Activated CD4-positive, alpha-beta T cell treated with anti-CD3 and anti-CD28 coated beads, Interleukin-2, amount 50 U/mL, for 16 hours (primary cell): ENCODE results near the gene FGG.
"Not testable (repeated sequence)": the region's sequence is repeated elsewhere in the genome, so short reads cannot be mapped to it uniquely, and the experiment has no call there.

Source experiments
- DNase-seq: peaks from one replicate; pipeline ENCODE4 v3.0.0-alpha.2; 2020

Gene FGG

GRCh38 chr4:154610582-154610981, 1.9 kb downstream of the FGG start:
- DNase-seq, result no peak

- no peak for DNase-seq
Observed at GRCh38 chr4:154609532-154609931, 2.9 kb downstream of the FGG start.

GRCh38 chr4:154608361-154609252, 3.8 kb downstream of the FGG start:
- no peak for DNase-seq

- DNase-seq, result no peak
Observed at GRCh38 chr4:154606728-154607723, 5.4 kb downstream of the FGG start.

GRCh38 chr4:154604696-154605200, 7.7 kb downstream of the FGG start:
- DNase-seq, result no peak

- DNase-seq, result no peak
Observed at GRCh38 chr4:154603033-154603943, 9.2 kb downstream of the FGG start.

GRCh38 chr4:154602404-154603020, 9.9 kb downstream of the FGG start:
- DNase-seq, result no peak

GRCh38 chr4:154597798-154598774, 14.4 kb downstream of the FGG start:
- DNase-seq, result no peak

- not testable (repeated sequence) for DNase-seq
Observed at GRCh38 chr4:154597281-154597680, 15.2 kb downstream of the FGG start.

GRCh38 chr4:154595807-154596206, 16.6 kb downstream of the FGG start:
- no peak for DNase-seq

- not testable (repeated sequence) for DNase-seq
Observed at GRCh38 chr4:154594343-154594742, 18.1 kb downstream of the FGG start.

GRCh38 chr4:154593868-154594267, 18.6 kb downstream of the FGG start:
- DNase-seq, result no peak

- DNase-seq, result no peak
Observed at GRCh38 chr4:154591890-154592289, 20.6 kb downstream of the FGG start.

- no peak for DNase-seq
Observed at GRCh38 chr4:154590329-154591006, 22.0 kb downstream of the FGG start, which contains the start of gene FGA. Gene FGA, minus strand, starts transcription at chr4:154590742. Its CDS starts 55 bp downstream, at chr4:154590687.

- DNase-seq, result no peak
Observed at GRCh38 chr4:154589296-154590197, 22.9 kb downstream of the FGG start.

GRCh38 chr4:154588198-154588597, 24.3 kb downstream of the FGG start:
- DNase-seq, result no peak

- DNase-seq, result no peak
Observed at GRCh38 chr4:154586296-154587033, 26.0 kb downstream of the FGG start.
